Fibroblast of gingiva (primary cell): ENCODE data around the gene GREB1.

Experiments used
- DNase-seq: peaks from one replicate; pipeline ENCODE4 v3.0.0-alpha.2; 2011; ENCODE audit warnings: low read depth

Gene GREB1

DNA sequence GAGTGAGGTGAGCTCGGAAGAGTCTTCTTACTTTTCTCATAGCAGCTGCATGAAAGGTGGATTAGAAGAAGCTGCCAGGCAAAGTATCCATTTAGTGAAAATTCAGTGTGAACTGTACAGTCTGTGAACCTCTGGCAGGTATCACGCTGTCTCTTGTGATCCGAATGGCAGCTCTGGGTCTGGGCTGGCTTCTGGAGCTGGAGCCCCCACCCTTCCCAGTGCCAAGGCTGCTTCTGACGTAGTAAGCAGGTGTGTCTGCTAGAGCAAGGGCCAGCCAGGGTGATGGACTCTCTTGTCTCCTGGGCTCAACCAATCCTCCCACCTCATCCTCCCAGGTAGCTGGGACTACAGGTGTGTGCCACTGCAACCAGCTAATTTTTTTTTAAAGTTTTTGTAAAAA, 150.1 kb downstream of the GREB1 start:
- DNase-seq: no peak

GRCh38 chr2:11684894-11685460, 151.1 kb downstream of the GREB1 start:
- no peak for DNase-seq

DNA sequence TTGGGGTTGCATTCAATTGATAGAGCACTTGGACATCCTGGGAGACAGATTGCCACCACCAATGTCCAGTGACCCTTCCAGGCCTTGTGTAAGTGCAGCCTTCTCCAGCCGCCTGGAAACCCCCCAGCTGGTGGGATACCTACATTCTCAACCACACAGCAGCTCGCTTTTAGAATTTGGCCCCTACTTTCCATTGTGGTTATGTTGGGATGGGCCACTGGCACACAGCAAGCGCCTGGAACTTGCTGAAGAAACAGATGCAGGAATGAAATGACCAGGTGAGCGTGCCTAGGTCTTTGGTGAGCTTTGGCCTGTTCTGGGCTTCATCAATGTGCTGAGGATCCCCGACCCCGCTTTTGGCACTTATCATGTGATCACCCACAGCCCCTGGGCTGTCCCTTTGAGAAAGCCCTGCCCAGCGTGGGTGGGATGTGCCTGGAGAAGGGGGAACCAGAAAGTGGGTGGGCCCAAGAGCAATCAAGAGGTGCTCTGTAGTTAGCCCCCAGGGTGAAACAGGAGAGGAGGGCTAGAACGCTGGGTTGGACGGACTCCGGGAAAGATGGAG, 152.1 kb downstream of the GREB1 start:
- DNase-seq: no peak

GRCh38 chr2:11687736-11688135, 153.9 kb downstream of the GREB1 start:
- no peak for DNase-seq

- DNase-seq: peak; percentile 81
These were observed 154.6 kb downstream of the GREB1 start for GRCh38 chr2:11688222-11689069.

- DNase-seq: no peak
These were observed 157.3 kb downstream of the GREB1 start for GRCh38 chr2:11691076-11691660.
